ENCODE measurements around the gene HYDIN.
"Not testable (repeated sequence)": the region's sequence is repeated elsewhere in the genome, so short reads cannot be mapped to it uniquely, and the experiment has no call there.

DNA sequence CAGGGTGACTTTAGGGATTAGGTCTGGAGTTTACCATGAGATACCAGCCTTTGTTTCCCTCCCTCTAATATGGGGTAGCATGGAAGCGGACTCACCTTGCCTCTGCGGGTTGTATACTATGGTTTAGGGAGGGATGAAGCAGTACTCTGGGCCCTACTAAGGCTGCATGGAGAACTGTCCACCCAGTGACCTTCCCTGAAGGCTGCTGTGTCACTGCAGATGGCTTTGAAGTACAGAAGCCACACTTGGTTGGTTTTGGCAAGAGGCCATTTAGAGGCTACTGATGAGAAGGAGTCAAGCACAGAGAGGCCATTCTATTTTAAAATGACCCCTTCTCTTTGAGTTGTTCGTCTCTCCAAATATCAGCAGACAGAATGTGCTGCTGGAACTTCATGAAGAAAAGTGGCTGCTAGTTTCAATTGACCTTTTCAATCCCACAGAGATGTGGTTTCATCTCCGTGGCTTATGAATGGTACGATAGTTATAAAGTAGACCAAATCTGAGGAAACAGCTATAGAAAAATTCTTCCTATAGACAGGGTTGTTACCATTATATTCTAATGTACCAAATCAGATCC lies 208.5 kb downstream of the HYDIN start:
- TF ChIP-seq, protein P1, sequence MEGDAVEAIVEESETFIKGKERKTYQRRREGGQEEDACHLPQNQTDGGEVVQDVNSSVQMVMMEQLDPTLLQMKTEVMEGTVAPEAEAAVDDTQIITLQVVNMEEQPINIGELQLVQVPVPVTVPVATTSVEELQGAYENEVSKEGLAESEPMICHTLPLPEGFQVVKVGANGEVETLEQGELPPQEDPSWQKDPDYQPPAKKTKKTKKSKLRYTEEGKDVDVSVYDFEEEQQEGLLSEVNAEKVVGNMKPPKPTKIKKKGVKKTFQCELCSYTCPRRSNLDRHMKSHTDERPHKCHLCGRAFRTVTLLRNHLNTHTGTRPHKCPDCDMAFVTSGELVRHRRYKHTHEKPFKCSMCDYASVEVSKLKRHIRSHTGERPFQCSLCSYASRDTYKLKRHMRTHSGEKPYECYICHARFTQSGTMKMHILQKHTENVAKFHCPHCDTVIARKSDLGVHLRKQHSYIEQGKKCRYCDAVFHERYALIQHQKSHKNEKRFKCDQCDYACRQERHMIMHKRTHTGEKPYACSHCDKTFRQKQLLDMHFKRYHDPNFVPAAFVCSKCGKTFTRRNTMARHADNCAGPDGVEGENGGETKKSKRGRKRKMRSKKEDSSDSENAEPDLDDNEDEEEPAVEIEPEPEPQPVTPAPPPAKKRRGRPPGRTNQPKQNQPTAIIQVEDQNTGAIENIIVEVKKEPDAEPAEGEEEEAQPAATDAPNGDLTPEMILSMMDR (conservative IDR thresholded peaks at IDR 0.05 in 1 of 2, IDR thresholded peaks at IDR 0.05 in 1 of 2; ENCODE audit: low read depth in 1 of 2, low read length in 2 of 2), result not testable (repeated sequence)
- TF ChIP-seq EZH2 (IDR thresholded peaks at IDR 0.05; ENCODE audit: low read length, missing control alignments), result not testable (repeated sequence)

All from fibroblast of lung (primary cell).